ENCODE data around the gene SNAP23. TPM values are rescaled to one million over a fixed set of nuclear protein-coding genes. Genes with fewer than 3 reads are reported as not detected.

The SNAP23 gene
- total and polyA plus RNA-seq, 2 of the 8 experiments (the other 6 are each of a cell fraction or from before 2014, with no cell fraction given): 58.0 to 72.8 TPM

DNA sequence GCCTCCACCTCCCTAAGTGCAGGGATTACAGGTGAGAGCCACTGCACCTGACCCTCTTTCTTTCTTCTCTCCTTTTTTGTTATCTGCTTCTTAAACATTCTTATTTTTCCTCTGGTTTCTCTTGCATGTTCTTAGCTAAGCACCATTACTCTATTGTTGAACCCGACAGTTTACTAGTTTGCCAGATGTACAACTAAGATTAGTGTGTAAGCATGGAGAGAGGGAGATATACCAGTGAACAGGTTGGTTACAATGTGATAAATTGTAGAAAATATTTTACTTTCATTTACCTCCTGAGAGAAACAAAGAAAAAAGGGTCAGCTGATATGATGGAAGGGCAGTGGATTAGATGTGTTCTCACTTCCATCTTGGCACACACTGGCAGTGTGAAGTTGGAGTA, 58.1 kb downstream of the SNAP23 start:
- Histone ChIP-seq H4K91ac (replicated peaks; ENCODE audit: insufficient read length, low read length) (no peak overlapping the region), H3K27ac (ENCODE audit: low read depth, low read length) (no peak overlapping the region), H4K20me1 (replicated peaks in 1 of 2; ENCODE audit: control insufficient read depth in 1 of 2, insufficient read depth in 2 of 2, low read length in 2 of 2) (no peaks in the 10 kb centered on the region), H3K9me3 (ENCODE audit: insufficient read depth in 2 of 2, low read depth in 1 of 2, low read length in 1 of 2) (no peaks in the 10 kb centered on the region), H2BK15ac (ENCODE audit: low read length) (no peak overlapping the region), H3K27me3 (replicated peaks in 1 of 4; ENCODE audit: control insufficient read depth in 3 of 4, extremely low read depth in 1 of 4, insufficient read depth in 3 of 4, low read length in 3 of 4) (no peaks in the 10 kb centered on the region), H3K14ac (ENCODE audit: insufficient read length) (no peak overlapping the region), H3K56ac (replicated peaks; ENCODE audit: insufficient read length, low read depth, low read length) (no peak overlapping the region), H2BK120ac (replicated peaks; ENCODE audit: low read depth, low read length) (no peak overlapping the region), H3K9ac (replicated peaks in 1 of 4; ENCODE audit: extremely low read depth in 1 of 4, low read depth in 3 of 4, low read length in 3 of 4) (no peak overlapping the region), H3K4me3 (ENCODE audit: extremely low read depth in 1 of 4, insufficient read depth in 2 of 4, low read depth in 3 of 4, low read length in 4 of 4) (no peak overlapping the region), H3K4ac (replicated peaks; ENCODE audit: insufficient read length, low read depth, low read length) (no peak overlapping the region), H2BK12ac (ENCODE audit: low read depth, low read length) (no peak overlapping the region), H3K23ac (ENCODE audit: insufficient read length) (no peak overlapping the region), H4K8ac (ENCODE audit: extremely low read depth, insufficient read depth, low read length) (no peak overlapping the region), H3K4me2 (ENCODE audit: insufficient read depth in 1 of 2, low read depth in 2 of 2, low read length in 2 of 2) (no peak overlapping the region), H3K23me2 (ENCODE audit: low read depth, low read length) (no peaks in the 10 kb centered on the region), H2BK5ac (ENCODE audit: low read depth, low read length) (no peak overlapping the region), H3K79me1 (ENCODE audit: low read depth, low read length) (peaks cover 2% of the 10 kb centered on the region; the same call in 1 of the 2 replicates), H2BK20ac (ENCODE audit: low read length) (no peak overlapping the region), H3K18ac (ENCODE audit: extremely low read depth, low read length) (no peak overlapping the region), H2AFZ (ENCODE audit: low read length) (no peak overlapping the region), H3K79me2 (ENCODE audit: control insufficient read depth in 1 of 2, insufficient read depth in 2 of 2, low read length in 2 of 2) (peaks cover 0 to 51% of the 10 kb centered on the region in 2 experiments; a peak in 3 of 4 replicates), H3K4me1 (replicated peaks in 1 of 4; ENCODE audit: control insufficient read depth in 3 of 4, insufficient read depth in 4 of 4, low read length in 3 of 4) (no peaks in the 10 kb centered on the region), H3K36me3 (ENCODE audit: control insufficient read depth in 2 of 4, insufficient read depth in 4 of 4, low read length in 3 of 4) (peaks cover 0 to under 1% (median 0%) of the 10 kb centered on the region in 4 experiments; a peak in 1 of 8 replicates), H2AK5ac (ENCODE audit: low read depth, low read length) (no peak overlapping the region), H4K5ac (ENCODE audit: insufficient read length, low read depth, low read length) (no peak overlapping the region)
- POLR2A ChIA-PET (ENCODE audit: partially characterized antibody): interaction anchor here (1.2 to 1.4 kb wide), 2 partner anchors 10 to 96 kb away, joined by 3 read pairs; no protein-coding TSS in a partner anchor
- CTCF ChIA-PET (ENCODE audit: partially characterized antibody): interaction anchor here (0.7 to 1.2 kb wide), 3 partner anchors 15 to 98 kb away, joined by 3 to 4 read pairs (median 3); no protein-coding TSS in a partner anchor
- TF ChIP-seq SUZ12 (IDR thresholded peaks at IDR 0.05; ENCODE audit: low read length) (no peak), SP4 (IDR thresholded peaks at IDR 0.05; ENCODE audit: low read length) (no peak), CREB1 (IDR thresholded peaks at IDR 0.05) (no peak)
- WGBS, 2 experiments (ENCODE audit: extremely low coverage in 1 of 2, insufficient coverage in 1 of 2, insufficient read length in 1 of 2, insufficient replicate concordance in 2 of 2, low coverage in 1 of 2, low lambda C conversion rate in 2 of 2, missing lambda C conversion rate in 1 of 2): 88% methylated on average over 1 of the region's 1 CpG; no CpG with 5 or more reads in 1 of the 2 experiments
- FAIRE-seq: no peak
- no peak for DNase-seq (ENCODE audit: low read depth in 1 of 2, low spot score in 2 of 2)

Data from H1 (cell line).